Liver (tissue), 3 donors: ENCODE data around the gene HCAR2.
"Not testable (repeated sequence)": the region's sequence is repeated elsewhere in the genome, so short reads cannot be mapped to it uniquely, and the experiment has no call there.

Experiments used
- TF ChIP-seq, protein P1 (sequence below): fragments of 150-350 bp; IDR thresholded peaks from 2 replicates; pipeline ENCODE4 v1.5.1; 2017; ENCODE audit warnings: improper control_type of control experiment, low read depth, low read length; ENCODE audit not compliant: missing input control
- TF ChIP-seq, protein P2 (sequence below): IDR thresholded peaks from 2 replicates; pipeline ENCODE4 v1.6.1; 2016; ENCODE audit warnings: antibody characterized with exemption
- TF ChIP-seq, protein P3 (sequence below): IDR thresholded peaks from 2 replicates; pipeline ENCODE4 v1.6.1; 2016; ENCODE audit warnings: antibody characterized with exemption
- donor health status: healthy.
- donor health status: healthy.

DNA sequence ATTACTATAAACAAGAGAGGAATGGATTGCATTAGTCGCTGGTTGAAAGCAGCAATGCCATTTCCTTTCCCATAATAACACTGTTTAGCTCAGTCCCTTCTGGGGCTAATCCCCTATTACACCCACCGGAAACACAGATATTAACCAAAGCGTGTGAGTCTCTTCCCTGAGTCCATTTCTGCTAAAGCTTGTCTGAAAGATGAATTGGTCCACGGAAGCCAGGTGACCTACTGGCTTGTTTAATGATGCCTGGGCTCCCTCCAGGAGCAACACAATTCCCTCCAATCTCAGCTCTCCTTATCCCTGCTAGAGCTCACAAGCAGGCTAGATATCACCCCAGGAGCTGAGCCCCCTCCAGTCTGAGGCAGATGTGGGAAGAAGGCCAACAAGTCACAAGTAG, 1.7 kb downstream of the HCAR2 start:
- TF ChIP-seq, protein P1, sequence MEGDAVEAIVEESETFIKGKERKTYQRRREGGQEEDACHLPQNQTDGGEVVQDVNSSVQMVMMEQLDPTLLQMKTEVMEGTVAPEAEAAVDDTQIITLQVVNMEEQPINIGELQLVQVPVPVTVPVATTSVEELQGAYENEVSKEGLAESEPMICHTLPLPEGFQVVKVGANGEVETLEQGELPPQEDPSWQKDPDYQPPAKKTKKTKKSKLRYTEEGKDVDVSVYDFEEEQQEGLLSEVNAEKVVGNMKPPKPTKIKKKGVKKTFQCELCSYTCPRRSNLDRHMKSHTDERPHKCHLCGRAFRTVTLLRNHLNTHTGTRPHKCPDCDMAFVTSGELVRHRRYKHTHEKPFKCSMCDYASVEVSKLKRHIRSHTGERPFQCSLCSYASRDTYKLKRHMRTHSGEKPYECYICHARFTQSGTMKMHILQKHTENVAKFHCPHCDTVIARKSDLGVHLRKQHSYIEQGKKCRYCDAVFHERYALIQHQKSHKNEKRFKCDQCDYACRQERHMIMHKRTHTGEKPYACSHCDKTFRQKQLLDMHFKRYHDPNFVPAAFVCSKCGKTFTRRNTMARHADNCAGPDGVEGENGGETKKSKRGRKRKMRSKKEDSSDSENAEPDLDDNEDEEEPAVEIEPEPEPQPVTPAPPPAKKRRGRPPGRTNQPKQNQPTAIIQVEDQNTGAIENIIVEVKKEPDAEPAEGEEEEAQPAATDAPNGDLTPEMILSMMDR: not testable (repeated sequence)
- TF ChIP-seq, protein P2, sequence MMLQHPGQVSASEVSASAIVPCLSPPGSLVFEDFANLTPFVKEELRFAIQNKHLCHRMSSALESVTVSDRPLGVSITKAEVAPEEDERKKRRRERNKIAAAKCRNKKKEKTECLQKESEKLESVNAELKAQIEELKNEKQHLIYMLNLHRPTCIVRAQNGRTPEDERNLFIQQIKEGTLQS: not testable (repeated sequence)
- TF ChIP-seq, protein P3, sequence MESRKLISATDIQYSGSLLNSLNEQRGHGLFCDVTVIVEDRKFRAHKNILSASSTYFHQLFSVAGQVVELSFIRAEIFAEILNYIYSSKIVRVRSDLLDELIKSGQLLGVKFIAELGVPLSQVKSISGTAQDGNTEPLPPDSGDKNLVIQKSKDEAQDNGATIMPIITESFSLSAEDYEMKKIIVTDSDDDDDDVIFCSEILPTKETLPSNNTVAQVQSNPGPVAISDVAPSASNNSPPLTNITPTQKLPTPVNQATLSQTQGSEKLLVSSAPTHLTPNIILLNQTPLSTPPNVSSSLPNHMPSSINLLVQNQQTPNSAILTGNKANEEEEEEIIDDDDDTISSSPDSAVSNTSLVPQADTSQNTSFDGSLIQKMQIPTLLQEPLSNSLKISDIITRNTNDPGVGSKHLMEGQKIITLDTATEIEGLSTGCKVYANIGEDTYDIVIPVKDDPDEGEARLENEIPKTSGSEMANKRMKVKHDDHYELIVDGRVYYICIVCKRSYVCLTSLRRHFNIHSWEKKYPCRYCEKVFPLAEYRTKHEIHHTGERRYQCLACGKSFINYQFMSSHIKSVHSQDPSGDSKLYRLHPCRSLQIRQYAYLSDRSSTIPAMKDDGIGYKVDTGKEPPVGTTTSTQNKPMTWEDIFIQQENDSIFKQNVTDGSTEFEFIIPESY: not testable (repeated sequence)
